Ovary (tissue), 3 donors: ENCODE data around the gene BEX1.

Experiments used
- CTCF ChIP-seq, 3 donors: fragments of 450-650 bp in 2 of 3; fragments of 200-600 bp in 1 of 3; IDR thresholded peaks; one replicate each; pipeline versions ENCODE4 v1.5.1 to v1.8.0; 2016 to 2022; ENCODE audit warnings: antibody characterized with exemption in 3 of 3, mild to moderate bottlenecking in 1 of 3
- EP300 ChIP-seq: sonication (generic); formaldehyde crosslinking; IDR thresholded peaks from one replicate; pipeline ENCODE4 v1.6.1; 2017; ENCODE audit warnings: antibody characterized with exemption
- POLR2A ChIP-seq: fragments of 450-650 bp; IDR thresholded peaks from one replicate; pipeline ENCODE4 v1.6.1; 2017; ENCODE audit warnings: antibody characterized with exemption, mild to moderate bottlenecking, moderate library complexity
- donor health status: DM: no; HTN: no; CAD: no.

- no peak for TF ChIP-seq CTCF (IDR thresholded peaks at IDR 0.05)
- TF ChIP-seq EP300 = no peak
- no peak for TF ChIP-seq POLR2A
Observed at GRCh38 chrX:103100484-103100883, 36.5 kb upstream of the BEX1 start.
